RWPE1 (cell line): ENCODE data around the gene TEX264.
A peak's percentile ranks its signal among the peaks of the same experiment; 100 is the strongest.

ENCODE experiments used
- CTCF ChIA-PET: fragments of 350-600 bp; sonication (Branson Sonifier 250); formaldehyde crosslinking; extraction: SDS; loops from one replicate; lab custom pipeline; 2021; lab: Yijun Ruan, JAX
- POLR2A ChIA-PET: fragments of 400-600 bp; formaldehyde crosslinking; extraction: SDS; loops from one replicate; lab custom pipeline; 2020; ENCODE audit warnings: antibody characterized with exemption; ENCODE audit not compliant: low non-redundant PET; lab: Yijun Ruan, JAX
- DNase-seq: peaks from one replicate; pipeline ENCODE4 v3.0.0; 2012; ENCODE audit warnings: low spot score
- H3K27ac ChIP-seq: fragments of 450-650 bp; 2 replicates; pipeline ENCODE4 v1.5.1; 2017
- TF ChIP-seq, protein P1 (sequence below): fragments of 450-650 bp; conservative IDR thresholded peaks from 2 replicates; pipeline ENCODE4 v1.5.1; 2017; ENCODE audit warnings: low read depth, mild to moderate bottlenecking

TEX264 gene

DNA sequence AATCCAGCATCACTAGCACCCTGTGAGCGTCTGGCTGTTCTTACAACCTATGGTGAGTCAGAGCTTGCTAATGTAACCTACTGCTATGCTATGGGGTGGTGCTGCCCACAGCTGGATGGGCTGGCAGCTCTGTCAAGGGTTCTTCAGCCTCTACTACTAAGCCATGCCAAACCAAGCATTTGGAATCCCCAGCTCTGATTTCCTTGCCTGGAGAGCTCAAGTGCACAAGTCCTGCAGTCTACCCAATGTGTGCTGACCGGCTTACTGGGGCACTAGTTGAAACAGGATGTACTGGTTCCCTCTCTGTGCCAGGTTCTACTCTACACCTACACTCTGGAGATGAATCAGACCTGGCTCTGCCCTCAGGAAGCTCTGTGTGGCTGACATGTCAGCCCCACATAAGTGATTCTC is 4.2 kb downstream of the TEX264 start:
- TF ChIP-seq, protein P1, sequence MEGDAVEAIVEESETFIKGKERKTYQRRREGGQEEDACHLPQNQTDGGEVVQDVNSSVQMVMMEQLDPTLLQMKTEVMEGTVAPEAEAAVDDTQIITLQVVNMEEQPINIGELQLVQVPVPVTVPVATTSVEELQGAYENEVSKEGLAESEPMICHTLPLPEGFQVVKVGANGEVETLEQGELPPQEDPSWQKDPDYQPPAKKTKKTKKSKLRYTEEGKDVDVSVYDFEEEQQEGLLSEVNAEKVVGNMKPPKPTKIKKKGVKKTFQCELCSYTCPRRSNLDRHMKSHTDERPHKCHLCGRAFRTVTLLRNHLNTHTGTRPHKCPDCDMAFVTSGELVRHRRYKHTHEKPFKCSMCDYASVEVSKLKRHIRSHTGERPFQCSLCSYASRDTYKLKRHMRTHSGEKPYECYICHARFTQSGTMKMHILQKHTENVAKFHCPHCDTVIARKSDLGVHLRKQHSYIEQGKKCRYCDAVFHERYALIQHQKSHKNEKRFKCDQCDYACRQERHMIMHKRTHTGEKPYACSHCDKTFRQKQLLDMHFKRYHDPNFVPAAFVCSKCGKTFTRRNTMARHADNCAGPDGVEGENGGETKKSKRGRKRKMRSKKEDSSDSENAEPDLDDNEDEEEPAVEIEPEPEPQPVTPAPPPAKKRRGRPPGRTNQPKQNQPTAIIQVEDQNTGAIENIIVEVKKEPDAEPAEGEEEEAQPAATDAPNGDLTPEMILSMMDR = no peak
- DNase-seq = peak; percentile 55
- peak overlapping the region; percentile 66 for H3K27ac ChIP-seq
- ChIA-PET CTCF (interaction anchor here (0.6 kb wide), 1 partner anchor 247 kb away, joined by 4 read pairs; no protein-coding TSS in a partner anchor), POLR2A (no interaction called here)

DNA sequence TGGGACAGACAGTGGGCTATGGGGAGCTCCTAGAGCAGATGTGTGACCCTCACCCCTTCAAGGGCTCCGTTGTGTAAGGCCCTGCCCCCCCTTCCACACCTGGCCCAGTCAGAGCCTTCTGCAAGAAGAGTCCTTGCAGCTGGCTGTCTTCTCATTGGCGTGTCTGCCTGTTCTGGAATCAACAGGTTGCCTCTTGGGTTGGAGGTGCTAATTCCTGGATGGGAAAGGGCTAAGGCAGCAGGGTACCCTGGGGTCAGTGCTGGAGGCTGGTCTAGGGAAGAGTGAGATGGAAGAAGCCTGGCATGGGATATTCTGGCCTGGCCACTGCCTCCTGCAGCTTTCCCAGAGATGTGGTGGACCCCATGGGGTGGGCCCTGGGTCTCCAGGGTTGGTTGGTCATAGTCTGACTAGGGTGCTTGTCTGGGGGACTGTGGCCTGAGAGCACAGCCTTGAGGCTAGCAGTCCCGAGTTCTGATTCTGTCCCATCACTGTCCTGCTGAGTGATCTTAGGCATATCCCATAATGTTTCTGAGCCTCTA is 5.1 kb downstream of the TEX264 start:
- TF ChIP-seq, protein P1 = no peak
- CTCF ChIA-PET = no interaction called here
- POLR2A ChIA-PET = no interaction called here
- no peak for DNase-seq
- peak overlapping the region; percentile 66; the same call in 1 of the 2 replicates for H3K27ac ChIP-seq

DNA sequence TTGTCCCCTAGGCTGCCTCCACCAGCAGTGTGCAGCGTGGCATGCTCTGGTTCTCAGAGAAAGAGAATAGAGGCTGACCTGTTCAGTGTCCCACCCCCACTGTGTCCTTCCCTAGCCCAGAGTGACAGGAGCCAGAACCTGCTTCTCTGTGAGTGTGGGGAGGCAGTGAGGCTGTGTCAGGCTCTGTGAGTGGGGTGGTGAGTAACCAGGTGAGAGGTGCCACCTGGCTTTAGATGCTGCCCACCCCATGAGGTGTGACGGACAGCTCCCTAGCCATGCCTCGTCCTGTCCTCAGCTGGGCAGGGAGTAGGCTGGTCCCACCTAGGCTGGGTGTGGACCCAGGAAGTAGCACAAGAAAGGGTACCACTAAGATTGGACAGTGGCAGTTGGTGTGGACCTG is 6.3 kb downstream of the TEX264 start:
- H3K27ac ChIP-seq = no peak overlapping the region
- DNase-seq = no peak
- ChIA-PET POLR2A (no interaction called here), CTCF (no interaction called here)
- TF ChIP-seq, protein P1 = no peak

- ChIA-PET POLR2A (no interaction called here), CTCF (interaction anchor here (1.3 kb wide), 1 partner anchor 176 kb away, joined by 3 read pairs; no protein-coding TSS in a partner anchor)
- no peak for DNase-seq
- peak overlapping the region; percentile 82 for H3K27ac ChIP-seq
- TF ChIP-seq, protein P1 = no peak
These were observed 7.1 kb downstream of the TEX264 start for GRCh38 chr3:51678186-51678585.

DNA sequence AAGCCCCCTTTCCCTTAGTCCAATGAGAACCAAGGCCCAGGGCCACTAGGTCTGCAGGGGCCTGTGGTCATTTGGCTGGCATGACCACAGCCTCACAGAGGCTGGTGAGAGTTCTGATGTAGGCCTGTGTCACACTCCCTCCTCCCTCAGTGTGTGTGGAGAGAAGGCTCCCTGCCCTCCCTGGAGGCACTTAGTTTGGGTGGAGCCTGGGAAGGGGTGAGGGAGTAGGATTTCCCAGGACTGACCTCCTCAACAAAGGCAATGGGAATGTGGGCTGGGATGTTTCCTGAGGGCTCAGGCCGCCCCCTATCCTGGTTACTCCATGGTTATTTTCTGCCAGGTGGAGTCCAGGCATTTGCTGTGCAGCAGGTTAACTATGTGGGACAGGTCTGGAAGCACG is 7.6 kb downstream of the TEX264 start:
- ChIA-PET CTCF (interaction anchor here (1.3 kb wide), 1 partner anchor 177 kb away, joined by 3 read pairs; no protein-coding TSS in a partner anchor), POLR2A (no interaction called here)
- H3K27ac ChIP-seq = peak overlapping the region; percentile 82
- TF ChIP-seq, protein P1 = no peak
- DNase-seq = no peak

- no peak for DNase-seq
- TF ChIP-seq, protein P1 = no peak
- CTCF ChIA-PET = interaction anchor here (1.3 kb wide), 1 partner anchor 177 kb away, joined by 3 read pairs; no protein-coding TSS in a partner anchor
- POLR2A ChIA-PET = no interaction called here
- peak overlapping the region; percentile 82 for H3K27ac ChIP-seq
These were observed 8.3 kb downstream of the TEX264 start for GRCh38 chr3:51679318-51679717.
